Stimulated activated CD8-positive, alpha-beta memory T cell treated with anti-CD3 and anti-CD28 coated beads, Interleukin-12 subunit alpha, Interleukin-12 subunit beta, amount 100 ng/mL, for 4 hours (primary cell): ENCODE results near the gene CDK5R1.

Experiments
- DNase-seq: peaks from one replicate; pipeline ENCODE4 v3.0.0-alpha.2; 2020; ENCODE audit warnings: low read depth

Gene CDK5R1

DNA sequence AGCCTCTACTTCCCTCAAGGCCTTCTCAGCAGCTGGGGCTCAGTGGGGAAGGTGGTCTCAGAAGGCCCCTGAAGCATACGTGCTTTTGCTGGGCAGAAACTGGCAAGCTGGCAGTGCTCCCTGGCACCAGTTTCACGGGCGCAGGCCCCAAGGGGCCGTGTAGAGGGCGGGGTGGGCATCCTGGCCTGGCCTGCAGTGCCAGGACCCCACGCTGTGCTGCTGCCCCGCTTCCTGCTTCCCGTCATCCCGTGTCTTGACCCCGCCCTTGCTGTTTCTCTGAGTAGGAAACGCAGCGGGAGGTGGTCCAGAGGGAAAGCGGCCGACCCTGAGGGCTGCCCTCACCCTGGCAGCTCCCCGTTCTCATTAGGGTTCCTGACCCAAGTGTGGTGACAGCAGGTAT, 6.8 kb downstream of the CDK5R1 start:
- DNase-seq, result no peak

- DNase-seq, result no peak
Observed at GRCh38 chr17:32493976-32494513, 7.3 kb downstream of the CDK5R1 start.

GRCh38 chr17:32494621-32495358, 8.0 kb downstream of the CDK5R1 start:
- no peak for DNase-seq

GRCh38 chr17:32495359-32496231, 8.8 kb downstream of the CDK5R1 start:
- no peak for DNase-seq

- no peak for DNase-seq
Observed at GRCh38 chr17:32496395-32497073, 9.7 kb downstream of the CDK5R1 start.

- no peak for DNase-seq
Observed at GRCh38 chr17:32497431-32498205, 10.8 kb downstream of the CDK5R1 start.

- no peak for DNase-seq
Observed at GRCh38 chr17:32498391-32498790, 11.6 kb downstream of the CDK5R1 start.

- DNase-seq, result no peak
Observed at GRCh38 chr17:32502013-32502412, 15.2 kb downstream of the CDK5R1 start.

DNA sequence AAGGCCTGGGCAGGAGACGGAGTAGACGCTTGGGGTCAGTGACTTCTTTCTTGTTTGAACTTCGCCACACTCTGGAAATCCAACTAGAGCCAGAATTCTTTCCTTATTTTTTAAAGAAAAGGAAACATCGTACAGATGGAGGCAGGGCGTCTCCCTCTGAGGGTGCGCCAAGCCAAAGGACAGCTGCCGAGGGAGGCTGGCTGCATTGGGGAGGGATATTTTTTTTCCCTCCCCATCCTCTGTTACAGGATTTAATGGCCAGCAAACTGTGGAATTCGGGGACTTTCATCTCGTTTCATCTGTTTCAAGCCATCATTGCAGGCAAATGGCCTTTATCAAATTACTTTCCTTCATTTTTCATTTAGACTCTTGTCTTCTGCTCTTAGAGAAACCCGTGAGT, 15.9 kb downstream of the CDK5R1 start:
- no peak for DNase-seq

- DNase-seq, result no peak
Observed at GRCh38 chr17:32503251-32504165, 16.7 kb downstream of the CDK5R1 start.

DNA sequence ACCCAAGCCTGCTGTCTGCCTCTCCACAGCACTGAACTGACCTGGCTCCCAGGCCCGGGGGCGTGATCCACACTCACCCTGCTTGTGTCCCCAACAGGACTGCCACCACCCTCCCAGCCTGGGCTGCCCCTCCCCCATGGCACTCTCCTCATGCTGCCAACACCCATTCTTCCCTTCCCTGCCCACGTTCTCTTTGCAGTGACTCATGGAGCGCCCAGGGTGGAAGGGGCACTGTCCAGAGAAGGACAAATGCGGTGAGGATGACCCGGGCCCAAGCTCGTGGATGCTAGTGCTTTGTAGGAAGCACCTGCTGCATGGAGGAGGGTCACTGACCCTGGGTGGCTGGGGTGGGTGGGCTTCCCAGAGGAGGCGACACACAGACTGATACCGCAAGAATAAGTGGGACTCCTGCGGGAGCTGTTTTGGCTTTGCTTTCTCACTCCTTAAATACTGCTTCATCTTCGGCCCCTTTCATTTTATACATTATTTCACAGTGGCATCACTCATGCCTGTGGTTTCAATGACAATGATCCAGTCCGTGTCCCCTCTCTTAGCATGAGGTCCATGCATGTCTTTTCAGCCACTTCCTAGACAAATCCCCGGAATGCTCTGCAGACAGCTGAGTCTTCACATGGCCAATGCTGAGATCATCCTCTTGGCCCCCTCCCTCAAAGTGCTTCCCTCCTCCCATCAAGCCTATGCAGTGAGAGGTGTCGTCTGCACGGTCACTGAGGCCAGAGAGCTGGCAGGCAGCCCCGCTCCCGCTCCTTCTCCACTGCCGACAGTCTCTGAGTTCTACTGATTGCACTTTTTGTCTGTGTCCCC, 17.6 kb downstream of the CDK5R1 start:
- no peak for DNase-seq

DNA sequence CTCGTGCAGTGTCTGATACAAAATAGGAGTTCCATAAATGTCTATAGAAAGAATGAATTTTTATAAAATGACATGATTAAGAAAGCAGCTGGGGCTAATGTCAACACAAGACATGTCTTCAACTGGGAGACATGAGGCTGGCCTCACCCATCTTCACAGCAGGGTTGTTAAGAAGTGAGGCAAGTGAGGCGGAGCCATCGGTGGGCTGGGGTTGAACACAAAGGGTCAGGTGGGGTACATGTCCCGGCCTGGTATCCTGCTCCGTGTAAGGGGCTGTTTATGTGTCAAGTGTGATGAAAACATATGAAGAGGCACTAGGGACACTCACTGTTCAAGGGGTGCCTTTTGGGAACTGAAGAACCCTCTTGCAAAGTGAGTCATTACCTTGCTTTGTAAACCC, 22.1 kb downstream of the CDK5R1 start:
- no peak for DNase-seq

- DNase-seq, result no peak
Observed at GRCh38 chr17:32510466-32510865, 23.7 kb downstream of the CDK5R1 start.

- DNase-seq, result no peak
Observed at GRCh38 chr17:32512328-32512727, 25.5 kb downstream of the CDK5R1 start.

GRCh38 chr17:32513579-32513978, 26.8 kb downstream of the CDK5R1 start:
- DNase-seq, result no peak

DNA sequence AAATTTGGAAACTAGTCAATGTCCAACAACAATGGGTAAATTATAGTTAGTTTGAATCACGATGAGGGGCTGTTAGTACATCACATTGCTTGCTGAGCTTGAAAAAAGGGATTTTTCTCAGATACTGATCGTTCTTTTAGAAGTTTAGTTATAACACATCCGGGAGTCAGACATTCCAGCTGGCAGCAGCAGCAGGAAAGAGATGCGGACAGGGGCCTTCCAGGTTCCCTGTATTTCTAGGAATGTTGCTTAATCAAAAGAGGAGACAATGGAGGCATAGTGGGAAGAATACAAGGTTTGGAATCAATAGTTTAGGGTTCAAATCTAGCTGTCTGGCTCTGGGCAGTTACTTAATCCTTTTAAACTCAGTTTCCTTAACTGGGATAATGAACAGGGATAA, 27.8 kb downstream of the CDK5R1 start:
- no peak for DNase-seq

DNA sequence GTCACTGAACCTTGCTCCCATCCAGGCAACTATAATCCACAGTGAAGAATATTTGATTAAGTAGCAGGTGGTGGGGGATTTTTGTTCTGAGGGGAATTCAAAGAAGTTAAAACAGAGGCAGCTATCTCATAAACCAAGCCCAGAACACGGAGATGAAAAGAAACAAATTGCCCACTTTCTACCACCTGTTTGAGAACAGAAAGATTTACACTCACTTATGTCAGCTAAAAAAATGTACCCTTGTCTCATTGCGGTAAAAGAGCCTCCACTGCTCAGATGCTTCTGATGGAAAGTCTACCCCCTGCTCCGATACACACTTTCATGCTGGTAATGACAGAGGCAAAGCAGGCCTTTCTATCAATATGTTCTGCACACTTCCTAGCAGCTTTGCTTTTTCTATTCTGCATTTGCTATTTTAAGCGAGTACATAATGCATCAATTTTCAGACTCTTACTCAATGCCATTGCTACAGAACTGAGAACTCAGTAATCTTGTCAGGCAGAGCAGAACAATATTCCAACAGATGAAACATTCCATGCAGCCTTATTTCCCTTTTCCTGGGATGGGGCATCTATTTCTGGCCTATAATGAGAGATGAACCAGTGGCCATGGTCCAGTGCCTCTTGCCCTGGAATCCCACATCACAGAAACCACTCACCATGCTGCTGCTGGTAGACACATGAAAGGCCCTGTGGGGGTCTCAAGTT, 29.0 kb downstream of the CDK5R1 start:
- no peak for DNase-seq

DNA sequence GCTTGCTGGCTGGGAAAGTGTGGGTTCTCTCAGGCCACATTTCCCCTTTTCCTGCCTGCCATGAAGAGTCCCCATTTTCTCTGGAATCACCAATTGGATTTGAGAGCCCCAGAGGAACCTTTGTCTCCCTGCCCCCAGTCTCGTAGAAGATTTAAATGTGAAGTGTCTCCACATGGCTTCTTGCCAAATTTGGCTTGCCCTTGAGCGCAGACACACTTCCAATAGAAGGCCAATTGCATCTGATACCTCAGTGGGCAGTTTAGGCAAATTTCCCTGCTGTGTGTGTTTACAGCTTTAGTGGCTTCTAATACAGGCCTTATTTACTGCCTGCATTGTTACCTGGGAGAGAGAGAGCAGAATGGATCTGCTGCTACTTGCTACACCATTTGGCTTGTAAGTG, 29.7 kb downstream of the CDK5R1 start:
- no peak for DNase-seq
